Measurements from ENCODE around the gene FRMD4A.

FRMD4A gene

DNA sequence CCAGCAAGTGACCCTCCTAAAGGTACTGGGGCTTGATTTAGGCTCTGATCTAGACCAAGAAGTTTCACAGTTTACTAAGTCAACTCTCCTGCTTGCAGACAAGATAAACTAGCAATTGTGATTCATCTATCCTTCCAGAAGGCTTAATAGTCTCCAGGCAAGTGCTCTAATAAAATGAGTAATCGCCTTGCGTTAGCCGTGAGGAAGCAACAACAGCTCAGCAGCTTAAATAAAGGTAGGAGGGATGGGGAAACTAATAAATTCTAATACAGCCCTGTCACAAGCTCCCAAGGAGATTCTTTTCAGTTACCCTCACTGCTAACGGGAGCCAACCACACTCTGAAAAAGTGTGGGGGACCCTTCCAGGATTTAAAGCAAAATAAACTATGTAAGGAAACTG is 48.4 kb downstream of the FRMD4A start:
- H3K4me3 ChIP-seq (replicated peaks; ENCODE audit: low read depth, low read length) = no peak overlapping the region
- DNase-seq (ENCODE audit: extremely low read depth, low read depth) = no peak
- TF ChIP-seq, protein P1, sequence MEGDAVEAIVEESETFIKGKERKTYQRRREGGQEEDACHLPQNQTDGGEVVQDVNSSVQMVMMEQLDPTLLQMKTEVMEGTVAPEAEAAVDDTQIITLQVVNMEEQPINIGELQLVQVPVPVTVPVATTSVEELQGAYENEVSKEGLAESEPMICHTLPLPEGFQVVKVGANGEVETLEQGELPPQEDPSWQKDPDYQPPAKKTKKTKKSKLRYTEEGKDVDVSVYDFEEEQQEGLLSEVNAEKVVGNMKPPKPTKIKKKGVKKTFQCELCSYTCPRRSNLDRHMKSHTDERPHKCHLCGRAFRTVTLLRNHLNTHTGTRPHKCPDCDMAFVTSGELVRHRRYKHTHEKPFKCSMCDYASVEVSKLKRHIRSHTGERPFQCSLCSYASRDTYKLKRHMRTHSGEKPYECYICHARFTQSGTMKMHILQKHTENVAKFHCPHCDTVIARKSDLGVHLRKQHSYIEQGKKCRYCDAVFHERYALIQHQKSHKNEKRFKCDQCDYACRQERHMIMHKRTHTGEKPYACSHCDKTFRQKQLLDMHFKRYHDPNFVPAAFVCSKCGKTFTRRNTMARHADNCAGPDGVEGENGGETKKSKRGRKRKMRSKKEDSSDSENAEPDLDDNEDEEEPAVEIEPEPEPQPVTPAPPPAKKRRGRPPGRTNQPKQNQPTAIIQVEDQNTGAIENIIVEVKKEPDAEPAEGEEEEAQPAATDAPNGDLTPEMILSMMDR (IDR thresholded peaks at IDR 0.05; ENCODE audit: low read depth, low read length, missing control alignments) = no peak

DNA sequence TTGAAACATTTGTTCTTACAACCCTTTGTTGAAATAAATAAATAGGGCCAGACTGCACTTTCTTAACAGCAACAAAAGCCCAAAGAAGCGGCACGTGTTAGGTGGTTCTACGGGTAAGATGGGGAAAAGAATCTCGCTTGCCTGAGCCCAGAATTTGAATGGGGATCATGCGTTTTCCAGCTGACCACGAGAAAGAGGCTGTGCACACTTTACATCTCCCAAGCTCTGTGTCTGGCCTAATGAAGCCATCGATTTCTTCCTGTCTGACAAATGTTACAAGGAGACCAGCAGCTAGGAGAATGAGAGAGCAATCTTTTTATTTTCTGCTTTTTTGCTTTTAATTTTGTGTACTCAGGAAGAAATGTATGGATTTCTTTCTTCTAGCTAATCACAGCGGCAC is 52.2 kb downstream of the FRMD4A start:
- no peak overlapping the region for H3K4me3 ChIP-seq (replicated peaks; ENCODE audit: low read depth, low read length)
- TF ChIP-seq, protein P1 (IDR thresholded peaks at IDR 0.05; ENCODE audit: low read depth, low read length, missing control alignments) = no peak
- no peak for DNase-seq (ENCODE audit: extremely low read depth, low read depth)

DNA sequence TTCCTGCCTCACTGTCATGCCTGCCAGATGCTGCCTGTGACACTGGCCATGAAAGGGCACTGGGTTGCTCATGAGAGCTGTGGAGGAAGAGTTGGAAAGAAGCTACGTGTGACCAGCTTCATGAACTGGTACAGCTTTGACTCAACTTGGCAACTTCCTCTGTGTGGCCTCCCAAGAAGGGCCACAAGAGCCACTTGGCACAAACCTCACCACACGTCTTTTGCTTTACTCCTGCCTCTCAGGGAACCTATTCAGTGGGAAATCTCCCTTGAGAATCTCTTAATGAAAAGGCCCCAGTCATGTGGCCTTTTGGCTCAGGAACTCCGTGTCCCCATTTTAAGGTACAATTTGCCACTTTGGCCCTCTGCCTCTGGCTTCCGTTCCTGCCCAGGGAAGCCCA is 54.5 kb downstream of the FRMD4A start:
- no peak for DNase-seq (ENCODE audit: extremely low read depth, low read depth)
- TF ChIP-seq, protein P1 (IDR thresholded peaks at IDR 0.05; ENCODE audit: low read depth, low read length, missing control alignments) = no peak
- H3K4me3 ChIP-seq (replicated peaks; ENCODE audit: low read depth, low read length) = no peak overlapping the region

DNA sequence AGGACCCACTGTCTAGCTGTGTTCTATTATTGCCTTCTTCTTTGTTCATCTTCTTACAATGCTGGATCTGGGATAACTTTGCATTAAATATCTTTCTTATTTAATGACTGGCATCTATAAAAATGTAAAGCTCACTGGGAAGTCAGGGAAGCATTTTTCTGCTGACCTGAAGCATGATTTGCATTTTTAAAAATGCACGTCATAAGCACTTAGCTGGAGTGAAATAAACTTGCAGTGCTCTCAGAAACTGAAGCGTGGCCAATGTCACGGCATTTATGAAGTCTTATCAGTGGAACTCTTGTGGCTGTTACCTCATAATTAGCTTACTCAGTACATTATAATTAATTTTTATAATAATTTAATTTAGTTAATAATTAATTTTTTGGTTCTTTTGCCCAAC is 59.1 kb downstream of the FRMD4A start:
- DNase-seq (ENCODE audit: extremely low read depth, low read depth) = no peak
- H3K4me3 ChIP-seq (replicated peaks; ENCODE audit: low read depth, low read length) = no peak overlapping the region
- TF ChIP-seq, protein P1 (IDR thresholded peaks at IDR 0.05; ENCODE audit: low read depth, low read length, missing control alignments) = no peak

DNA sequence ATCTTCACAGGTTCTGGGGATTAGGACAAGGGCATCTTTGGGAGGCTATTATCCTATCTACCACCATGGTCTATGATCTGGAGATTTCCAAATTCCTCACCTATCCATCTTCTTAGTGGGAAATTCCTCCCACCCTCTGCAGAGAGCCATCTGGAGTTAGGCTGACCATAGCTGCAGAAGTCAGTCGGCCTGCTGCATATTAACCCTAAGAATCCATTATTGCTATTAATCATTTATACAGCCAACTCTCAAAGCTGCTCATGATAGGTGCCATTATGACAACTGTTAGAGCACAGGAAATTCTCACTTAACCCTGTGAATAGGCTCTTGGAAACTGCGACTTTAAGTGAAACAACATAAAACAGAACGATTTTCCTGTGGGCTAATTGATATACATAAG is 60.4 kb downstream of the FRMD4A start:
- H3K4me3 ChIP-seq (replicated peaks; ENCODE audit: low read depth, low read length) = no peak overlapping the region
- TF ChIP-seq, protein P1 (IDR thresholded peaks at IDR 0.05; ENCODE audit: low read depth, low read length, missing control alignments) = no peak
- DNase-seq (ENCODE audit: extremely low read depth, low read depth) = no peak

DNA sequence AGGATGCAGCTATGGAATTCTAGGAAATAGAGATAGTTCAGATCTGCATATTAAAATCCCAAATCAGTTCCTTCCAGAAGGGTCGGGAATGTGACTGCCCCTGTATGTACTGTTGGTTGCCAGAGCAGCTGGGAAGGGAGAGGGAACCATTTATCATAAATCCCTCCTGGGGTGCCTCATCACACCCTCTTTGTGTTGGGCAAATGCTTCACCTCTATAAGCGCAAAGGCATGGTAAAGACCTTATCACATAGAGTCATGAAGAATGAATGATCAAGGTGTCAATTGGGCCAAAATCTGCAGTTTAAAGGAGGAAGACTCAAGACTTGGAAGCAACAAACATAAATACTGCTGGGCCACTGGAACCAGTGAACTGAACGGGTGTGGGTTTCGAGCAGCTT is 65.0 kb downstream of the FRMD4A start:
- TF ChIP-seq, protein P1 (IDR thresholded peaks at IDR 0.05; ENCODE audit: low read depth, low read length, missing control alignments) = no peak
- no peak for DNase-seq (ENCODE audit: extremely low read depth, low read depth)
- no peak overlapping the region for H3K4me3 ChIP-seq (replicated peaks; ENCODE audit: low read depth, low read length)

DNA sequence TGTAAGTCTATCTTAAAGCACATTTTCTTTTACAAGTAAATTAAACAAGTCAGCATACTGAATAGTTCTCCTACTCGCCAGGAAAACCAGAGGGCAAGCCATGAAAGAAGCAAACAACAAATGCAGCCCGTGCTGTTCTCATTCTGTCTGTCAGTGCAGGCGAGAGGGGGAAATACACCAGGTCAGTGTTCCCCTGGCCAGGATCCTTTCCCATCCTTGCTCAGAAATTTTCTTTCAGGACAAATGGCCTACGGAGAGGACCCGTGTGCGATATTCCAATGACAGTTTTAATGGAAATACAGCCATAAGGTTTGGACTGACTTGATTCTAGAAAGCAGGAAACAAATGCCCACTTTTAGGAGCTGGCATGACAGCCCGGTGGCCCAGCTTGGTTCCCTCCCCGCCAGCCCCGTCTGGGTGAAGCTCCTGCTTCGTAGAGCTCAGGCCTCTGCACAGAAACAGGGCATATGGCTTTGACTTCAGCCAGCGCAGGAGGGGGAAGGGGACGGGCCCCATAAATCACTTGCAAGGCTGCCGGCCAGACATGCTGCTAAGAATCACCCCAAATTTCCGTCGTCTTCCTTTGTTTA is 67.8 kb downstream of the FRMD4A start:
- TF ChIP-seq, protein P1 (IDR thresholded peaks at IDR 0.05; ENCODE audit: low read depth, low read length, missing control alignments) = no peak
- H3K4me3 ChIP-seq (replicated peaks; ENCODE audit: low read depth, low read length) = no peak overlapping the region
- DNase-seq (ENCODE audit: extremely low read depth, low read depth) = no peak
